Glutamatergic neuron (in vitro differentiated cells): Measurements from ENCODE around the gene VSTM2B. TPM values are rescaled to one million over a fixed set of nuclear protein-coding genes. Genes with fewer than 3 reads are reported as not detected.

Experiments
- DNase-seq: peaks from one replicate; pipeline ENCODE4 v3.0.0; 2022
- H3K27ac Mint-ChIP-seq: one replicate; pipeline ENCODE4 v1.8.0; 2020; ENCODE audit warnings: mild to moderate bottlenecking, mixed read lengths, inconsistent platforms; ENCODE audit not compliant: unreplicated experiment
- H3K27me3 Mint-ChIP-seq: one replicate; pipeline ENCODE4 v1.8.0; 2020; ENCODE audit warnings: mild to moderate bottlenecking, moderate library complexity, mixed read lengths, inconsistent platforms; ENCODE audit not compliant: unreplicated experiment
- H3K36me3 Mint-ChIP-seq: one replicate; pipeline ENCODE4 v1.8.0; 2020; ENCODE audit warnings: mild to moderate bottlenecking, mixed read lengths, inconsistent platforms; ENCODE audit not compliant: unreplicated experiment
- H3K4me1 Mint-ChIP-seq: one replicate; pipeline ENCODE4 v1.8.0; 2020; ENCODE audit warnings: mild to moderate bottlenecking, low read depth, mixed read lengths, inconsistent platforms; ENCODE audit not compliant: unreplicated experiment
- H3K4me3 Mint-ChIP-seq: one replicate; pipeline ENCODE4 v1.8.0; 2020; ENCODE audit warnings: mild to moderate bottlenecking, mixed read lengths, inconsistent platforms; ENCODE audit not compliant: unreplicated experiment
- H3K9me3 Mint-ChIP-seq: one replicate; pipeline ENCODE4 v1.8.0; 2020; ENCODE audit warnings: mild to moderate bottlenecking, moderate library complexity, mixed read lengths, inconsistent platforms; ENCODE audit not compliant: unreplicated experiment
- CTCF ChIP-seq: fragments of 200-600 bp; sonication (generic); IDR thresholded peaks from one replicate; pipeline ENCODE4 v1.5.0; 2021; ENCODE audit not compliant: partially characterized antibody, unreplicated experiment
- total RNA-seq: library from RNA; stranded (reverse); fragmentation: NEBNext Ultra II Directional; extraction: Animal tissue kit (Norgen Biotek cat#: 25700); gene quantifications from one replicate; pipeline ENCODE4 v1.2.1, GENCODE V29; 2021; ENCODE audit not compliant: unreplicated experiment

Gene VSTM2B
- total RNA-seq, 1 donor from 2014 or later, result 16.6 TPM

GRCh38 chr19:29587518-29587986, 61.8 kb downstream of the VSTM2B start:
- Mint-ChIP-seq H3K27ac (no peak overlapping the region), H3K27me3 (peaks cover 12% of the 10 kb centered on the region), H3K36me3 (peaks cover 3% of the 10 kb centered on the region), H3K4me3 (no peak overlapping the region), H3K4me1 (no peaks in the 10 kb centered on the region), H3K9me3 (no peaks in the 10 kb centered on the region)
- no peak for DNase-seq
- TF ChIP-seq CTCF, result no peak

GRCh38 chr19:29588095-29588494, 62.3 kb downstream of the VSTM2B start:
- Mint-ChIP-seq H3K4me3 (no peak overlapping the region), H3K9me3 (no peaks in the 10 kb centered on the region), H3K36me3 (peaks cover 3% of the 10 kb centered on the region), H3K27me3 (peaks cover 13% of the 10 kb centered on the region), H3K4me1 (no peaks in the 10 kb centered on the region), H3K27ac (no peak overlapping the region)
- TF ChIP-seq CTCF, result no peak
- no peak for DNase-seq

GRCh38 chr19:29590278-29590677, 64.5 kb downstream of the VSTM2B start:
- H3K4me3 Mint-ChIP-seq, result no peak overlapping the region
- DNase-seq, result no peak
- H3K9me3 Mint-ChIP-seq, result no peaks in the 10 kb centered on the region
- H3K4me1 Mint-ChIP-seq, result no peaks in the 10 kb centered on the region
- H3K27ac Mint-ChIP-seq, result no peak overlapping the region
- peaks cover 10% of the 10 kb centered on the region for H3K27me3 Mint-ChIP-seq
- TF ChIP-seq CTCF, result no peak
- H3K36me3 Mint-ChIP-seq, result peaks cover 3% of the 10 kb centered on the region

GRCh38 chr19:29591670-29592069, 65.9 kb downstream of the VSTM2B start:
- peaks cover 10% of the 10 kb centered on the region for H3K27me3 Mint-ChIP-seq
- H3K4me1 Mint-ChIP-seq, result no peaks in the 10 kb centered on the region
- no peak for TF ChIP-seq CTCF
- no peaks in the 10 kb centered on the region for H3K9me3 Mint-ChIP-seq
- H3K36me3 Mint-ChIP-seq, result peaks cover 3% of the 10 kb centered on the region
- no peak overlapping the region for H3K4me3 Mint-ChIP-seq
- DNase-seq, result no peak
- H3K27ac Mint-ChIP-seq, result no peak overlapping the region

- TF ChIP-seq CTCF, result no peak
- no peaks in the 10 kb centered on the region for H3K9me3 Mint-ChIP-seq
- DNase-seq, result no peak
- H3K4me3 Mint-ChIP-seq, result no peak overlapping the region
- no peak overlapping the region for H3K27ac Mint-ChIP-seq
- peaks cover 7% of the 10 kb centered on the region for H3K27me3 Mint-ChIP-seq
- H3K4me1 Mint-ChIP-seq, result no peaks in the 10 kb centered on the region
- H3K36me3 Mint-ChIP-seq, result peaks cover 3% of the 10 kb centered on the region
These were observed 68.1 kb downstream of the VSTM2B start for GRCh38 chr19:29593869-29594268.
